Naive thymus-derived CD4-positive, alpha-beta T cell (primary cell): ENCODE data around the gene ATP8A2. TPM values are rescaled to one million over a fixed set of nuclear protein-coding genes. Genes with fewer than 3 reads are reported as not detected.

Source experiments
- ATAC-seq: fragments of 150-1000 bp; cut with Tn5 transposase; 2 replicates; pipeline ENCODE4 v1.10.0; 2021; ENCODE audit warnings: mild to moderate bottlenecking, moderate library complexity
- CTCF ChIA-PET: fragments of 350-600 bp; sonication (Branson Sonifier 250); formaldehyde crosslinking; loops from one replicate; lab custom pipeline; 2021; ENCODE audit warnings: antibody characterized with exemption; lab: Charles Lee
- POLR2A ChIA-PET: fragments of 350-600 bp; sonication (Branson Sonifier 250); formaldehyde crosslinking; loops from one replicate; lab custom pipeline; 2021; ENCODE audit warnings: antibody characterized with exemption, inconsistent platforms; lab: Charles Lee
- DNase-seq, 9 donors: peaks; one replicate each; pipeline versions ENCODE4 v3.0.0 to v3.0.0-alpha.2; 2020 to 2022; ENCODE audit warnings: mixed read lengths in 1 of 9
- H3K27ac ChIP-seq: one replicate; pipeline ENCODE4 v1.7.0; 2013; ENCODE audit warnings: mild to moderate bottlenecking, low read depth, low read length, moderate library complexity
- H3K27me3 ChIP-seq, 2 donors: one replicate each; pipeline ENCODE4 v1.7.0; 2013; ENCODE audit warnings: low read length in 2 of 2, mild to moderate bottlenecking in 2 of 2, moderate library complexity in 2 of 2; ENCODE audit not compliant: control insufficient read depth in 2 of 2, insufficient read depth in 2 of 2
- H3K36me3 ChIP-seq, 3 experiments: 1 replicate in 2 of 3; 2 replicates in 1 of 3; pipeline ENCODE4 v1.7.0; 2013; ENCODE audit warnings: low read length in 3 of 3, mild to moderate bottlenecking in 3 of 3, moderate library complexity in 1 of 3; ENCODE audit not compliant: insufficient read depth in 3 of 3, control insufficient read depth in 2 of 3
- H3K4me1 ChIP-seq, 2 donors: one replicate each; pipeline ENCODE4 v1.7.0; 2013; ENCODE audit warnings: low read length in 2 of 2, mild to moderate bottlenecking in 2 of 2, moderate library complexity in 1 of 2; ENCODE audit not compliant: control insufficient read depth in 2 of 2, insufficient read depth in 2 of 2
- H3K4me3 ChIP-seq: 2 replicates; pipeline ENCODE4 v1.7.0; 2013; ENCODE audit warnings: mild to moderate bottlenecking, low read length
- H3K9me3 ChIP-seq, 3 experiments: 1 replicate in 2 of 3; 2 replicates in 1 of 3; pipeline ENCODE4 v1.7.0; 2013; ENCODE audit warnings: low read length in 3 of 3; ENCODE audit not compliant: control insufficient read depth in 2 of 3
- H3K27ac Mint-ChIP-seq, 9 donors: one replicate each; pipeline ENCODE4 v1.8.0; 2020 to 2022; ENCODE audit warnings: mixed read lengths in 9 of 9, mild to moderate bottlenecking in 8 of 9, moderate library complexity in 5 of 9, inconsistent platforms in 2 of 9
- H3K27me3 Mint-ChIP-seq, 5 donors: one replicate each; pipeline ENCODE4 v1.8.0; 2021 to 2022; ENCODE audit warnings: mixed read lengths in 5 of 5, mild to moderate bottlenecking in 1 of 5
- H3K36me3 Mint-ChIP-seq, 5 donors: one replicate each; pipeline ENCODE4 v1.8.0; 2020 to 2022; ENCODE audit warnings: mixed read lengths in 5 of 5, mild to moderate bottlenecking in 3 of 5, inconsistent platforms in 1 of 5
- H3K4me1 Mint-ChIP-seq, 7 donors: one replicate each; pipeline ENCODE4 v1.8.0; 2020 to 2022; ENCODE audit warnings: mixed read lengths in 7 of 7, mild to moderate bottlenecking in 3 of 7, inconsistent platforms in 1 of 7
- H3K4me3 Mint-ChIP-seq, 10 donors: one replicate each; pipeline ENCODE4 v1.8.0; 2020 to 2022; ENCODE audit warnings: mild to moderate bottlenecking in 10 of 10, mixed read lengths in 10 of 10, moderate library complexity in 6 of 10, inconsistent platforms in 2 of 10
- H3K9me3 Mint-ChIP-seq, 11 donors: one replicate each; pipeline ENCODE4 v1.8.0; 2020 to 2022; ENCODE audit warnings: mixed read lengths in 11 of 11, mild to moderate bottlenecking in 4 of 11, inconsistent platforms in 1 of 11, moderate library complexity in 1 of 11
- intact Hi-C, 2 donors: fragments of 100-400 bp; cut with micrococcal nuclease; formaldehyde crosslinking; loops; one replicate each; pipeline ENCODE4 v1.15.1; 2023
- polyA plus RNA-seq, 2 donors: library from polyadenylated mRNA; unstranded; fragments of 300-500 nt; fragmentation: Illumina TruSeq; gene quantifications; one replicate each; pipeline ENCODE4 v1.2.3, GENCODE V29; 2021
- total RNA-seq, 6 experiments: library from RNA in 5 of 6; stranded (reverse) in 5 of 6; gene quantifications; 1 replicate in 5 of 6; 2 replicates in 1 of 6; pipeline ENCODE4 v1.2.3 and lab custom pipeline; 2021 to 2026

Gene ATP8A2
- total and polyA plus RNA-seq, 7 experiments from 2014 or later, result 0.56 to 2.4 (median 1.2) TPM

DNA sequence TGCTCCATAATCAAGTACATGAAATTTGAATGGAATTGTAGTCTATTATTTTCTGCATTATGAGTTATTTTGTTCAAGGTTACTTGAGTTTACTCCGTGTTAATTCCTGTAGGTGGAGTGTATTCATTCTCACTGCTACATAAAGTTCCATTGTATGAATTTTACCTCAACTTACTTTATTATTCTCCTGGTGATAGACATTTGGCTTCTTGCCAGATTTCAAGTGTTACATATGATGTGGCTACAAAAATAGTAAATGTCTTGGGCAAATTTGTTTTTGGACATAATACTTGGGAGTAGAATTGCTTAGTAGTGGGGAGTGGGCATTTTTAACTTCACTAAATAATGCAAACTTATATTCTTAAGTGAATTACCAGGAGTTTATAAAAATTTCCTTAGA lies 351.1 kb downstream of the ATP8A2 start:
- Histone ChIP-seq H3K4me1 (no peaks in the 10 kb centered on the region), H3K4me3 (no peak overlapping the region), H3K27me3 (no peaks in the 10 kb centered on the region), H3K27ac (no peak overlapping the region), H3K36me3 (no peaks in the 10 kb centered on the region), H3K9me3 (no peaks in the 10 kb centered on the region)
- H3K27me3 Mint-ChIP-seq, result peaks cover 0 to 10% (median 8%) of the 10 kb centered on the region in 5 donors
- ChIA-PET POLR2A (no interaction called here), CTCF (no interaction called here)
- H3K27ac Mint-ChIP-seq, result no peak overlapping the region
- H3K4me1 Mint-ChIP-seq, result peaks cover 5 to 13% (median 9%) of the 10 kb centered on the region in 7 donors
- H3K4me3 Mint-ChIP-seq, result no peak overlapping the region
- DNase-seq, result no peak
- intact Hi-C loops, result no loop called here
- ATAC-seq, result no peak
- no peaks in the 10 kb centered on the region for H3K36me3 Mint-ChIP-seq
- H3K9me3 Mint-ChIP-seq, result peaks cover 0 to 8% (median 0%) of the 10 kb centered on the region in 11 donors

DNA sequence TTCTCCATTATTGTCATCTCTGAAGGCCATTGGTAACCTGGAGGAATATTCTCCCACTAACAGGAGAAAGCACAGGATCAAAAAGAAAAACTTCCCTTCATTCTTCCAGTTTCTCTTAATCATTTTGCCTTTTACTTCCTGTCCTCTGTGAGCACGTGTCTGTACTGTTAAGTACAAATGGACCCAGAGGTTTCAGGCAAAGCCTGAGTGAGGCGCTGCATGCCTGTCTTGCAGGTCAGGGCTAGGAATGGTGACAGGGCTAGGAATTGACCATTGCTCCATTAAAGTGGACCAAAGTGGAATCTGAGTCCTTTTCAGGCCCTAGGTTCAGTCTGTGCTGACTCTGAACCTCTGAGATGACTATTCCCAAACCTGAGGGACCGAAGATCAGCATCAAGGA lies 353.3 kb downstream of the ATP8A2 start:
- intact Hi-C loops, result no loop called here
- Histone ChIP-seq H3K36me3 (no peaks in the 10 kb centered on the region), H3K27ac (no peak overlapping the region), H3K4me3 (no peak overlapping the region), H3K27me3 (no peaks in the 10 kb centered on the region), H3K9me3 (no peaks in the 10 kb centered on the region), H3K4me1 (no peaks in the 10 kb centered on the region)
- Mint-ChIP-seq H3K36me3 (no peaks in the 10 kb centered on the region), H3K4me1 (peaks cover 5 to 13% (median 9%) of the 10 kb centered on the region in 7 donors), H3K4me3 (no peak overlapping the region), H3K27me3 (peaks cover 0 to 8% (median 7%) of the 10 kb centered on the region in 5 donors), H3K9me3 (peaks cover 0 to 7% (median 0%) of the 10 kb centered on the region in 11 donors), H3K27ac (no peak overlapping the region)
- ChIA-PET POLR2A (no interaction called here), CTCF (no interaction called here)
- DNase-seq (no peak), ATAC-seq (no peak)

DNA sequence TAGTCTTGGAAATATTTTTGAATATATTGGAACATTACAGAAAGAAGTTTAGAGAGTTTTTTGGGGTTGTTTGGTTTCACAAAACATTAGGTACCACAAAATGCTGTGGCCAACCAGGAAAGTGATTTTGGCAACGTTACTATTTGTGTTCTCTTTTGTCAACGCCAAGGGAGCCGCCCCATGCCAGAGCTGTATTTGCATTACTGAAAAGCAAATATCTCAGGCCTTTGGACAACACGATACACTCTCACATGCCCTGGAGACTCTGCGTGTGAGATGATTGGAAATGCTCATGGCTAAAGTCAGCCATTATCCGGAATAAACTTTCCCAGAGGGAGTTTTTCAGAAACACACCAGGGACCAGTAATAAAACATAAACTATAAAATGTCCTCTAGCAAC lies 355.5 kb downstream of the ATP8A2 start:
- intact Hi-C loops, result no loop called here
- Histone ChIP-seq H3K4me1 (no peaks in the 10 kb centered on the region), H3K36me3 (no peaks in the 10 kb centered on the region), H3K9me3 (no peaks in the 10 kb centered on the region), H3K27me3 (no peaks in the 10 kb centered on the region), H3K4me3 (no peak overlapping the region), H3K27ac (no peak overlapping the region)
- Mint-ChIP-seq H3K9me3 (peaks cover 0 to 7% (median 0%) of the 10 kb centered on the region in 11 donors), H3K4me1 (peaks cover 5 to 13% (median 9%) of the 10 kb centered on the region in 7 donors), H3K27me3 (peaks cover 0 to 12% (median 5%) of the 10 kb centered on the region in 5 donors), H3K27ac (no peak overlapping the region), H3K36me3 (no peaks in the 10 kb centered on the region), H3K4me3 (no peak overlapping the region)
- POLR2A ChIA-PET, result no interaction called here
- ATAC-seq, result no peak
- CTCF ChIA-PET, result no interaction called here
- no peak for DNase-seq

- H3K4me1 ChIP-seq, result no peaks in the 10 kb centered on the region
- H3K4me3 ChIP-seq, result no peak overlapping the region
- ChIA-PET POLR2A (no interaction called here), CTCF (no interaction called here)
- H3K27me3 ChIP-seq, result no peaks in the 10 kb centered on the region
- H3K9me3 ChIP-seq, result no peaks in the 10 kb centered on the region
- Mint-ChIP-seq H3K9me3 (peaks cover 0 to 7% (median 0%) of the 10 kb centered on the region in 11 donors), H3K36me3 (no peaks in the 10 kb centered on the region), H3K4me1 (peaks cover 5 to 13% (median 9%) of the 10 kb centered on the region in 7 donors), H3K27me3 (peaks cover 0 to 12% (median 5%) of the 10 kb centered on the region in 5 donors), H3K4me3 (no peak overlapping the region), H3K27ac (no peak overlapping the region)
- no peak for DNase-seq
- intact Hi-C loops, result no loop called here
- no peak for ATAC-seq
- H3K27ac ChIP-seq, result no peak overlapping the region
- no peaks in the 10 kb centered on the region for H3K36me3 ChIP-seq
These were observed 356.0 kb downstream of the ATP8A2 start for GRCh38 chr13:25727810-25728209.

DNA sequence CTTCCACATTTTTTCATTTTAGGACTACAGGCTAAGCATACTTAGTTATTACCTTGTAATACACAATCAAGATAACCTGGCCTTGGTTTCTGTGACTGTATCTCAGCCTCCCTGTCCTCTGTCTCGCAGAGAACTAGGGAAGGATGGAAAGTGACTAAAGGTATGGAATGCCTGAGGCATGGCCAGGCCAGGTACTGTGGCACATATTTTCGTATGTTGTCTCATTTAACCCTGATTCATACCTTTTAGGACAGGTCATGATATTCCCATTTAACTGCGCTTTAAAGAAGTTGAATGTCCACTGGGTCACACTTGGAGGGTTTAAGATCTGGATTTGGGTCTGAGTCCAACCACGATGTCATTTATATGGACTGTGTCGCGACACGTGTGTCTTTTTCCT lies 357.4 kb downstream of the ATP8A2 start:
- Mint-ChIP-seq H3K27ac (no peak overlapping the region), H3K36me3 (no peaks in the 10 kb centered on the region), H3K4me1 (peaks cover 9 to 17% (median 13%) of the 10 kb centered on the region in 7 donors), H3K9me3 (peaks cover 0 to 3% (median 0%) of the 10 kb centered on the region in 11 donors), H3K27me3 (peaks cover 0 to 11% (median 5%) of the 10 kb centered on the region in 5 donors), H3K4me3 (no peak overlapping the region)
- intact Hi-C loops, result no loop called here
- no peak overlapping the region for H3K27ac ChIP-seq
- ChIA-PET CTCF (no interaction called here), POLR2A (no interaction called here)
- DNase-seq, result no peak
- H3K36me3 ChIP-seq, result no peaks in the 10 kb centered on the region
- ATAC-seq, result no peak
- H3K4me3 ChIP-seq, result no peak overlapping the region
- no peaks in the 10 kb centered on the region for H3K9me3 ChIP-seq
- no peaks in the 10 kb centered on the region for H3K4me1 ChIP-seq
- H3K27me3 ChIP-seq, result no peaks in the 10 kb centered on the region

DNA sequence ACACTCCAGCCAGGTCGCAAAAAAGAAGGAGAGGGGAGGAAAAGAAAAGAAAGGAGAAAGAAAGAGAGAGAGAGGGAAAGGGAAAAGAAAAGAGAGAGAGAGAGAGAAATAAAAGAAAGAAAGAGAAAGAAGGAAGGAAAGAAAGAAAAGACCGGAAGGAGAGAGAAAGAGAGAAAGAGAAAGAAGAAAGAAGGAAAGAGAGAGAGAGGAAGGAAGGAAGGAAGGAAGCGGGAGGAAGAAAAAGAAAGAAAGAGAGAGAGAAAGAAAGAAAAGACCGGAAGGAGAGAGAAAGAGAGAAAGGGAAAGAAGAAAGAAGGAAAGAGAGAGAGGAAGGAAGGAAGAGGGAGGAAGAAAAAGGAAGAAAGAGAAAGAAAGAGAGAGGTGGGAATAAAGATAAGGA lies 359.3 kb downstream of the ATP8A2 start:
- Histone ChIP-seq H3K27me3 (no peaks in the 10 kb centered on the region), H3K27ac (no peak overlapping the region), H3K4me1 (no peaks in the 10 kb centered on the region), H3K4me3 (no peak overlapping the region), H3K36me3 (no peaks in the 10 kb centered on the region), H3K9me3 (no peaks in the 10 kb centered on the region)
- Mint-ChIP-seq H3K4me1 (peaks cover 0 to 10% (median 5%) of the 10 kb centered on the region in 7 donors), H3K4me3 (no peak overlapping the region), H3K9me3 (no peaks in the 10 kb centered on the region), H3K27me3 (peaks cover 0 to 11% (median 5%) of the 10 kb centered on the region in 5 donors), H3K27ac (no peak overlapping the region), H3K36me3 (no peaks in the 10 kb centered on the region)
- intact Hi-C loops, result no loop called here
- ChIA-PET CTCF (no interaction called here), POLR2A (no interaction called here)
- no peak for DNase-seq
- ATAC-seq, result no peak

DNA sequence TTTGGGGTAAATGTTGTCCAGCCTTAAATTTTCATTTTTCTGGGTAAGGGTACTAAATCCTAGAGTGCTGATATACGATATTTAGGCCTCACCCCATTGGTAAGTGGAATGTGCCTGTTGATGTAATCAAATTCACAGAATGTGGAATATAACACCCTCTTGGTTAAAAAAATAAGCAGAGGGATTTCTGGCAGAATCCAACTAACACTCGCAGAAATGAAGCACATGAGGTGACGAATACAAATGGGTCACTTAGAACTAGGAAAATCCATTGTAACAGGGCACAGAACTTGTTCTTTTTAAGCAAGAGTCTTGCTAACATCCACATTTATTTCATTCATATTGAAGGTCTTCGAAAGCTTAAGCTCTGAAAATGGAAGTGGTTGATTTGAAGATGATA lies 359.8 kb downstream of the ATP8A2 start:
- Histone ChIP-seq H3K27me3 (no peaks in the 10 kb centered on the region), H3K27ac (no peak overlapping the region), H3K4me3 (no peak overlapping the region), H3K36me3 (no peaks in the 10 kb centered on the region), H3K9me3 (no peaks in the 10 kb centered on the region), H3K4me1 (no peaks in the 10 kb centered on the region)
- ChIA-PET POLR2A (no interaction called here), CTCF (no interaction called here)
- H3K4me1 Mint-ChIP-seq, result peaks cover 2 to 13% (median 6%) of the 10 kb centered on the region in 7 donors
- H3K9me3 Mint-ChIP-seq, result no peaks in the 10 kb centered on the region
- intact Hi-C loops, result no loop called here
- DNase-seq (no peak), ATAC-seq (no peak)
- no peak overlapping the region for H3K27ac Mint-ChIP-seq
- no peak overlapping the region for H3K4me3 Mint-ChIP-seq
- H3K36me3 Mint-ChIP-seq, result no peaks in the 10 kb centered on the region
- peaks cover 0 to 11% (median 5%) of the 10 kb centered on the region in 5 donors for H3K27me3 Mint-ChIP-seq
